HepG2 (cell line): ENCODE data around the gene MGLL. TPM values are rescaled to one million over a fixed set of nuclear protein-coding genes. Genes with fewer than 3 reads are reported as not detected.

Source experiments
- ATAC-seq: fragments of 200-7000 bp; cut with Tn5 transposase; 3 replicates; pipeline ENCODE4 v1.9.1; 2020; ENCODE audit warnings: mild to moderate bottlenecking, moderate library complexity
- BruUV-seq: library from RNA; stranded (reverse); fragments of 400-500 nt; replicated peaks from 2 replicates; lab custom pipeline; 2021; lab: Mats Ljungman, UMichigan
- CTCF ChIA-PET: fragments of 300-600 bp; formaldehyde crosslinking; extraction: SDS; loops from one replicate; lab custom pipeline; 2021; ENCODE audit warnings: low total read pairs, inconsistent platforms, low intra/inter-chr PET ratio; lab: Yijun Ruan, JAX
- POLR2A ChIA-PET: fragments of 350-600 bp; sonication (Branson Sonifier 250); formaldehyde crosslinking; loops from one replicate; lab custom pipeline; 2020; ENCODE audit warnings: antibody characterized with exemption, inconsistent platforms; lab: Yijun Ruan, JAX
- DNase-seq: peaks from one replicate; pipeline ENCODE4 v3.0.0-alpha.2; 2015; ENCODE audit warnings: low spot score
- FAIRE-seq: peaks from 3 replicates; lab custom pipeline; 2011; peaks lifted over from hg19 to GRCh38; lab: Jason Lieb, UNC
- H2AFZ ChIP-seq: one replicate; pipeline ENCODE4 v1.6.1; 2011; ENCODE audit warnings: low read length, inconsistent platforms
- H3K27ac ChIP-seq: fragments of 300-600 bp; 3 replicates; pipeline ENCODE4 v1.8.0; 2011; ENCODE audit warnings: mixed run types, mild to moderate bottlenecking, mixed read lengths, low read length, inconsistent platforms; ENCODE audit not compliant: insufficient read depth; ENCODE audit errors: extremely low read length
- H3K27me3 ChIP-seq, 2 experiments: fragments of 200-600 bp in 1 of 2; 2 replicates in 1 of 2; 3 replicates in 1 of 2; pipeline versions ENCODE4 v1.6.0 to v1.8.0; 2011; ENCODE audit warnings: low read length in 2 of 2, mild to moderate bottlenecking in 2 of 2, moderate library complexity in 2 of 2, inconsistent platforms in 1 of 2; ENCODE audit not compliant: insufficient read depth in 2 of 2, control insufficient read depth in 1 of 2
- H3K36me3 ChIP-seq, 2 experiments: fragments of 200-600 bp in 1 of 2; replicated peaks in 1 of 2; 2 replicates in 1 of 2; 3 replicates in 1 of 2; pipeline versions ENCODE4 v1.5.1 to v1.8.0; 2011; ENCODE audit warnings: low read length in 2 of 2, inconsistent platforms in 1 of 2; ENCODE audit not compliant: insufficient read depth in 2 of 2, control insufficient read depth in 1 of 2
- H3K4me1 ChIP-seq: 2 replicates; pipeline ENCODE4 v1.5.1; 2012; ENCODE audit warnings: low read length, inconsistent platforms; ENCODE audit not compliant: insufficient read depth
- H3K4me2 ChIP-seq: 2 replicates; pipeline ENCODE4 v1.6.0; 2011; ENCODE audit warnings: low read depth, low read length, inconsistent platforms
- H3K4me3 ChIP-seq, 3 experiments: fragments of 200-600 bp in 1 of 3; sonication (generic), shearing (Covaris generic) in 1 of 3; replicated peaks in 1 of 3; 2 replicates each; pipeline ENCODE4 v1.5.1; 2011 to 2016; ENCODE audit warnings: low read length in 3 of 3, inconsistent platforms in 2 of 3, low read depth in 2 of 3, mild to moderate bottlenecking in 2 of 3, control low read depth in 1 of 3, mixed read lengths in 1 of 3; ENCODE audit not compliant: insufficient read depth in 1 of 3
- H3K79me2 ChIP-seq: one replicate; pipeline ENCODE4 v1.6.1; 2011; ENCODE audit warnings: low read length, inconsistent platforms; ENCODE audit not compliant: insufficient read depth
- H3K9ac ChIP-seq: 2 replicates; pipeline ENCODE4 v1.6.0; 2011; ENCODE audit warnings: mild to moderate bottlenecking, low read depth, low read length, inconsistent platforms; ENCODE audit not compliant: insufficient read depth
- H3K9me3 ChIP-seq: 2 replicates; pipeline ENCODE4 v1.5.1; 2012; ENCODE audit warnings: mild to moderate bottlenecking, low read length
- H4K20me1 ChIP-seq: 2 replicates; pipeline ENCODE4 v1.6.0; 2011; ENCODE audit warnings: inconsistent platforms, mild to moderate bottlenecking, low read length, moderate library complexity; ENCODE audit not compliant: insufficient read depth
- DR1 ChIP-seq: sonication (generic); formaldehyde crosslinking; IDR thresholded peaks from 2 replicates; pipeline ENCODE4 v1.8.0; 2021; ENCODE audit warnings: mild to moderate bottlenecking, missing genetic modification reagents, inconsistent platforms
- GMEB1 ChIP-seq: sonication (generic); formaldehyde crosslinking; IDR thresholded peaks from 2 replicates; pipeline ENCODE4 v1.5.1; 2020; ENCODE audit warnings: missing genetic modification reagents, mild to moderate bottlenecking, borderline replicate concordance
- HIC2 ChIP-seq: sonication (generic); formaldehyde crosslinking; IDR thresholded peaks from 2 replicates; pipeline ENCODE4 v1.9.0; 2022; ENCODE audit warnings: low read depth, missing genetic modification reagents
- HNRNPL ChIP-seq: fragments of 200-400 bp; formaldehyde crosslinking; IDR thresholded peaks from 2 replicates; pipeline ENCODE4 v1.6.1; 2017; ENCODE audit warnings: mild to moderate bottlenecking, low read depth, low read length
- NBN ChIP-seq: fragments of 450-650 bp; conservative IDR thresholded peaks from 2 replicates; pipeline ENCODE4 v1.6.1; 2017
- NR2F6 ChIP-seq, 2 experiments: IDR thresholded peaks; 2 replicates each; pipeline ENCODE4 v1.6.1; 2016; ENCODE audit warnings: antibody characterized with exemption in 1 of 2, mild to moderate bottlenecking in 1 of 2
- ONECUT2 ChIP-seq: sonication (generic); formaldehyde crosslinking; IDR thresholded peaks from 2 replicates; pipeline ENCODE4 v1.4.0; 2020; ENCODE audit warnings: missing genetic modification reagents
- RAD51 ChIP-seq: fragments of 450-650 bp; IDR thresholded peaks from 2 replicates; pipeline ENCODE4 v1.6.1; 2016; ENCODE audit warnings: borderline replicate concordance
- RORA ChIP-seq: sonication (generic); formaldehyde crosslinking; IDR thresholded peaks from 2 replicates; pipeline ENCODE4 v1.5.0; 2020; ENCODE audit warnings: mild to moderate bottlenecking, missing genetic modification reagents, moderate library complexity
- SNAPC2 ChIP-seq: sonication (generic); formaldehyde crosslinking; IDR thresholded peaks from 2 replicates; pipeline ENCODE4 v1.8.1; 2022; ENCODE audit warnings: mild to moderate bottlenecking, missing genetic modification reagents
- STAG1 ChIP-seq: sonication (generic); formaldehyde crosslinking; IDR thresholded peaks from 2 replicates; pipeline ENCODE4 v1.4.0; 2020; ENCODE audit warnings: missing genetic modification reagents
- TERF1 ChIP-seq: sonication (generic); formaldehyde crosslinking; IDR thresholded peaks from 2 replicates; pipeline ENCODE4 v1.8.0; 2022; ENCODE audit warnings: mild to moderate bottlenecking, missing genetic modification reagents, moderate library complexity
- ZEB1 ChIP-seq: IDR thresholded peaks from 2 replicates; pipeline ENCODE4 v1.6.1; 2012; ENCODE audit warnings: mild to moderate bottlenecking, low read depth, inconsistent platforms; ENCODE audit not compliant: insufficient replicate concordance
- ZNF124 ChIP-seq: sonication (generic); formaldehyde crosslinking; IDR thresholded peaks from 2 replicates; pipeline ENCODE4 v1.4.0; 2020; ENCODE audit warnings: missing genetic modification reagents
- ZNF296 ChIP-seq: sonication (generic); formaldehyde crosslinking; conservative IDR thresholded peaks from 2 replicates; pipeline ENCODE4 v1.5.0; 2020; ENCODE audit warnings: mild to moderate bottlenecking, missing genetic modification reagents
- ZNF639 ChIP-seq: conservative IDR thresholded peaks from 2 replicates; pipeline ENCODE4 v1.6.1; 2018; ENCODE audit warnings: missing genetic modification reagents
- WGBS: methylation state at CpG from one replicate; pipeline ENCODE4 v1.1.6; 2017; ENCODE audit warnings: low lambda C conversion rate; 5-methylcytosine and 5-hydroxymethylcytosine counted together
- in situ Hi-C: cut with HindIII; loops from 2 replicates; pipeline ENCODE4 v1.10.0; 2017; ENCODE audit warnings: low pct_unique_long_range_greater_than_20kb; ENCODE audit not compliant: extremely low pct_ligation_motif_present
- intact Hi-C: fragments of 100-400 bp; cut with micrococcal nuclease; formaldehyde crosslinking; loops from one replicate; pipeline ENCODE4 v1.10.0; 2022; ENCODE audit not compliant: unreplicated experiment
- polyA plus RNA-seq, 8 experiments: library from polyadenylated mRNA; depleted of rRNA in 3 of 8; stranded (reverse) in 7 of 8; unstranded in 1 of 8; fragments of >200 nt; fragmentation: Illumina TruSeq in 4 of 8; extraction: Trizol in 4 of 8; gene quantifications; 2 replicates each; pipeline versions ENCODE4 v1.2.1 to v1.2.3, GENCODE V29; 2011 to 2016; ENCODE audit warnings: low read depth in 4 of 8, missing spikeins in 1 of 8, mixed read lengths in 1 of 8; ENCODE audit not compliant: insufficient read depth in 1 of 8
- total RNA-seq, 5 experiments: library from RNA; depleted of rRNA; stranded (reverse); fragments of >200 nt; fragmentation: Illumina TruSeq; extraction: Trizol; gene quantifications; 2 replicates each; pipeline ENCODE4 v1.2.3, GENCODE V29; 2016; ENCODE audit warnings: low read depth in 1 of 5
- TF ChIP-seq, protein P1 (sequence below): IDR thresholded peaks from 2 replicates; pipeline ENCODE4 v1.6.1; 2016

Gene MGLL
- total and polyA plus RNA-seq, 2 of the 13 experiments (the other 11 are each of a cell fraction or from before 2014, with no cell fraction given): not detected

DNA sequence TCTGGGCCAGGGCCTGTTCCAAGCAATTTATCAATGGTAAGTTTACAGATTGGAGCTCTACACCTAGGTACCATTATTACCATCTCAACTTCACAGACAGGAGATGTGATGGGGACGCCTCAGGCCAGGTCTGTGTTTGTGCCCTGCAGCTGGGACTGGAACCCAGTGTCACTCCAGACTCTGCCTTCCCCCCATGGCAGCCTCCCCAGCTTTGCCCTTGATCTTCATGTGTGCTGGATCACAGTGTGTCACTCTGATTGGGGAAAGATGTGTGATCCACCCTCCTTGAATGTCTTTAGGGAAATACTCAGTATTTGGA, 59.6 kb downstream of the MGLL start (continued):
- no peak for TF ChIP-seq TERF1 (CRISPR knock-in tag)

GRCh38 chr3:127762077-127762786, 60.1 kb downstream of the MGLL start:
- WGBS: 28% methylated on average over 13 of the region's 15 CpGs
- H3K9ac ChIP-seq: no peak overlapping the region
- intact Hi-C loops: no loop called here
- ATAC-seq: no peak
- no peak for TF ChIP-seq STAG1
- no peak for TF ChIP-seq NBN
- no peak for TF ChIP-seq NR2F6 (IDR thresholded peaks at IDR 0.05)
- TF ChIP-seq NR2F6 (CRISPR knock-in tag; IDR thresholded peaks at IDR 0.05): no peak
- TF ChIP-seq ZNF124: no peak
- no peak for TF ChIP-seq ONECUT2 (CRISPR knock-in tag)
- no peak for TF ChIP-seq ZEB1
- no peak for TF ChIP-seq ZNF639 (CRISPR knock-in tag)
- TF ChIP-seq HNRNPL: no peak
- TF ChIP-seq GMEB1 (CRISPR knock-in tag): no peak
- no peak for TF ChIP-seq SNAPC2 (CRISPR knock-in tag)
- TF ChIP-seq DR1 (CRISPR knock-in tag): no peak
- TF ChIP-seq RAD51: no peak
- TF ChIP-seq RORA (CRISPR knock-in tag): no peak
- TF ChIP-seq, protein P1, sequence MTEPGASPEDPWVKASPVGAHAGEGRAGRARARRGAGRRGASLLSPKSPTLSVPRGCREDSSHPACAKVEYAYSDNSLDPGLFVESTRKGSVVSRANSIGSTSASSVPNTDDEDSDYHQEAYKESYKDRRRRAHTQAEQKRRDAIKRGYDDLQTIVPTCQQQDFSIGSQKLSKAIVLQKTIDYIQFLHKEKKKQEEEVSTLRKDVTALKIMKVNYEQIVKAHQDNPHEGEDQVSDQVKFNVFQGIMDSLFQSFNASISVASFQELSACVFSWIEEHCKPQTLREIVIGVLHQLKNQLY (CRISPR knock-in tag): no peak
- no peak for TF ChIP-seq ZNF296 (CRISPR knock-in tag)
- no peak for TF ChIP-seq HIC2 (CRISPR knock-in tag)
- TF ChIP-seq, all 625 proteins: peak for 0
- no peak overlapping the region for H3K4me3 ChIP-seq
- POLR2A ChIA-PET: no interaction called here
- H2AFZ ChIP-seq: no peak overlapping the region
- H3K9me3 ChIP-seq: no peaks in the 10 kb centered on the region
- CTCF ChIA-PET: no interaction called here
- DNase-seq: no peak
- no peak for FAIRE-seq
- H4K20me1 ChIP-seq: no peaks in the 10 kb centered on the region
- BruUV-seq: no TSS peak
- H3K4me1 ChIP-seq: peaks cover 8% of the 10 kb centered on the region; the same call in 1 of the 2 replicates
- no peaks in the 10 kb centered on the region for H3K79me2 ChIP-seq
- no peak overlapping the region for H3K4me2 ChIP-seq
- H3K27me3 ChIP-seq: peaks cover 3 to 39% of the 10 kb centered on the region in 2 experiments
- H3K27ac ChIP-seq: no peak overlapping the region
- in situ Hi-C loops: no loop called here
- no peaks in the 10 kb centered on the region for H3K36me3 ChIP-seq
